Muscle layer of duodenum (tissue), 2 donors: ENCODE results near the gene HCN4.

Source experiments
- H3K27ac ChIP-seq: one replicate; pipeline ENCODE4 v1.7.0; 2013; ENCODE audit warnings: mild to moderate bottlenecking, low read length
- H3K27me3 ChIP-seq: one replicate; pipeline ENCODE4 v1.7.0; 2013; ENCODE audit warnings: low read depth, mild to moderate bottlenecking, control low read depth, low read length
- H3K36me3 ChIP-seq, 2 donors: one replicate each; pipeline ENCODE4 v1.7.0; 2013; ENCODE audit warnings: low read length in 2 of 2, control low read depth in 1 of 2, mild to moderate bottlenecking in 1 of 2; ENCODE audit not compliant: insufficient read depth in 2 of 2, control insufficient read depth in 1 of 2
- H3K4me1 ChIP-seq, 2 donors: one replicate each; pipeline ENCODE4 v1.7.0; 2013; ENCODE audit warnings: low read length in 2 of 2, mild to moderate bottlenecking in 2 of 2, control low read depth in 1 of 2, moderate library complexity in 1 of 2; ENCODE audit not compliant: insufficient read depth in 2 of 2, control insufficient read depth in 1 of 2
- H3K4me3 ChIP-seq, 2 donors: one replicate each; pipeline ENCODE4 v1.7.0; 2013; ENCODE audit warnings: low read length in 2 of 2, low read depth in 1 of 2, mild to moderate bottlenecking in 1 of 2
- H3K9me3 ChIP-seq, 2 donors: one replicate each; pipeline ENCODE4 v1.7.0; 2013; ENCODE audit warnings: low read length in 2 of 2, control low read depth in 1 of 2, mild to moderate bottlenecking in 1 of 2; ENCODE audit not compliant: control insufficient read depth in 1 of 2
- donor health status: healthy.

The HCN4 gene

DNA sequence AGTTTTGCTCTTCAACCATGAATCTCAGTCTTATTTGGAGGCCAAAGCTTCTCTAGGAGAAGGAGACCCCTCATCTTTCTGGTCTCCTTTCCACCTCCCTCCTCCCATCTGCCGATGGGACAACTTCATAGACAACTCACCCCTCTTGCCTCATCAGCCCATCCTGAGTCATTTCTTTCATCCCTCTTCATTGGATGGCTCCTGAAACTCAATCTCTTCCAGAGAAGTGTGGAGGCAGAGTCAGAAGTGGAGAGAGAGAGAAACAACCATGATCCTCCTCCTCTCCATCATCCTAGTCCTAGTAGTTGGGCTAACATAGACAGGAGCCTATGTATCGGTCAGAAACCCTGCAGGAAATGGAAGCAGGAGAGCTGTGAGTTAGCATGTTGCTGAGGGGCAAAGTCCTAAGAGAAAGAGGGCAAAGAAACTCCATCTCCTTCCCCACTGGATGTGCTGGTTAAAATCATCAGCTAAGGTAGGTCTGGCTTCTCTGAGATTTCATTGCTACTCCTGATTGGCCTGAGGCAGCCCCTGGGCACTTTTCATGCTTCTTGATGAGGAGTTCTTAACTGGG, 21.3 kb upstream of the HCN4 start:
- Histone ChIP-seq H3K9me3 (no peaks in the 10 kb centered on the region), H3K27ac (no peak overlapping the region), H3K4me3 (no peak overlapping the region), H3K27me3 (no peaks in the 10 kb centered on the region), H3K4me1 (no peaks in the 10 kb centered on the region), H3K36me3 (no peaks in the 10 kb centered on the region)

DNA sequence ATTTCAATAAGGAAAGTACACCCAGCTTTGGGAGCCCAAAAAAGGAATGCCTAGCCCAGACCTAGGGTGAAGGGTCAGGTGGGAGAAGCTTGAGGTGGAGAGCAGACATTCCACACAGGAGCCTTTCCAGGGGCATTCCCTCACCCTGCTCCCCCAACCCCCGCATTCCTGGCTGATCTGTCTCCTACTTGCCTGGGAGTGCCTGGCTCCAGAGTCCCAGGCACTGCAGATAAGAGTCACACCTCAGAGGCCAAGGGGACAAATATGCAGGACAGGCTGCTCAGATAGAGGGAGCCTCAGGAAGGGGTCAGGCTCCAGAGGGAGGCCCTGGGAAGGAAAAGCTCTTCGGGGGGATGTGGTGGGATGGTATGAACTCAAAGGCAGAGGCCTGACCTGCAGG, 20.8 kb upstream of the HCN4 start:
- no peak overlapping the region for H3K4me3 ChIP-seq
- H3K27ac ChIP-seq, result no peak overlapping the region
- H3K9me3 ChIP-seq, result no peaks in the 10 kb centered on the region
- H3K27me3 ChIP-seq, result no peaks in the 10 kb centered on the region
- H3K4me1 ChIP-seq, result no peaks in the 10 kb centered on the region
- no peaks in the 10 kb centered on the region for H3K36me3 ChIP-seq

DNA sequence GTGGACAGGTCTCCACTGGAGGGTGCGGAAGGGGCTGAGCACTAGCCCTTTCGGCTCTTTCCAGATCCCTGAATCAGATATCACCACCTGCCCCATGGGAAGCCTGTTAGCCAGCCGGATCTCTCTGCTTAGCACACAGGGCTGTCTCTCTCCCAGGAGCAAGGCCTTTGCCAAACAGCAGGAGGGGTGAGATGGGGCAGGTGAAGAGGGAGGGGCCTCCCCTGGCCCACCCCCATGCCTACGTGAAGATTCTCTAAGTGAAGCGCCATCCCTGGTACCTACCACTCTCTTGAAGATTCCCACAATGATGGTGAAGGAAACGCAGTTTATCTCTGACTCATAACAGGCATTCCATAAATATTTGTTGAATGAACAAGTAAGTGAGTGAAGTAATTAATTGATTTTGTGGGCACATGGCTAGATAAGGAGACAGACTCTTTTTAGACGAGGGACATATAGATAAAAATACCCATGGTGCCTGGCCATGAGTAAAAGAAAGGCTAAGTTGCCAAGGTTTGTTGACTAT, 19.6 kb upstream of the HCN4 start:
- Histone ChIP-seq H3K4me3 (no peak overlapping the region), H3K27me3 (no peaks in the 10 kb centered on the region), H3K36me3 (no peaks in the 10 kb centered on the region), H3K4me1 (no peaks in the 10 kb centered on the region), H3K9me3 (peaks cover 0 to 2% of the 10 kb centered on the region in 2 donors), H3K27ac (no peak overlapping the region)

DNA sequence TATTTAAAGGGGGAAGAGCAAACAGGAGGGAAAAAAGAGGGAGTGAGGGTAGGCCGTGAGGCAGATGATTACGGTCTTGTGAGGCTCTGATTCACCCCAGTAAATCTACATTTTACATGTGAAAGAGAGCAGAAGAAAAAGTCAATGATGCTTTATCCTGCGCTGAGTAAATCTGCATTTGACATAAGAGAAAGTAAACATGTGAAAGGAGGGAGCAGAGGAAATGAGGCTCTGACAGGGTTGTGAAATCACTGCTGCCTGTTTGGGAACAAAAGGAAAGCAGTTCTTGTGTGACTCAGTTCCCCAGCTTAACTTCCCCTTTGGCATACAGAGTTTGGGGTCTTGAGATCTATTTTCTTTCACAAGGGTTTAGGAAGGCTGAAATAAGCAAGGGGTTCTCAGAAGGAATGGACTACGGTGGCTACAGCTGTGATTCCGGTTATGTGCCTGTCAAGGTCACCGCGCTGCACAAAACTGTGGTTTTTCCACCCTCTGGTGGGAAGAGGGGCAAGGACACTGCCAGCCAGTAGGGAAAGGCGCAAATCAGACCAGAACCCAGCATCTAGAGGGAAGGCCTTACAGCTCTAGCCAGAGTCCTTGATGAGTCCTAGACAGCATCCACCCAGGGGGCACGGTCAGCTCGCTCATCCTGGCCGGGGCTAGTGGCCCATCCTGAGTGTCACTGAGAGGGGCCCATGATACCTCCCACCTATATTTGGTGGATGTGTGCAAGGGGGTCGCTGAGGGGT, 18.9 kb upstream of the HCN4 start:
- H3K9me3 ChIP-seq, result peaks cover 0 to 8% of the 10 kb centered on the region in 2 donors
- no peaks in the 10 kb centered on the region for H3K27me3 ChIP-seq
- no peaks in the 10 kb centered on the region for H3K36me3 ChIP-seq
- H3K27ac ChIP-seq, result no peak overlapping the region
- no peaks in the 10 kb centered on the region for H3K4me1 ChIP-seq
- no peak overlapping the region for H3K4me3 ChIP-seq

DNA sequence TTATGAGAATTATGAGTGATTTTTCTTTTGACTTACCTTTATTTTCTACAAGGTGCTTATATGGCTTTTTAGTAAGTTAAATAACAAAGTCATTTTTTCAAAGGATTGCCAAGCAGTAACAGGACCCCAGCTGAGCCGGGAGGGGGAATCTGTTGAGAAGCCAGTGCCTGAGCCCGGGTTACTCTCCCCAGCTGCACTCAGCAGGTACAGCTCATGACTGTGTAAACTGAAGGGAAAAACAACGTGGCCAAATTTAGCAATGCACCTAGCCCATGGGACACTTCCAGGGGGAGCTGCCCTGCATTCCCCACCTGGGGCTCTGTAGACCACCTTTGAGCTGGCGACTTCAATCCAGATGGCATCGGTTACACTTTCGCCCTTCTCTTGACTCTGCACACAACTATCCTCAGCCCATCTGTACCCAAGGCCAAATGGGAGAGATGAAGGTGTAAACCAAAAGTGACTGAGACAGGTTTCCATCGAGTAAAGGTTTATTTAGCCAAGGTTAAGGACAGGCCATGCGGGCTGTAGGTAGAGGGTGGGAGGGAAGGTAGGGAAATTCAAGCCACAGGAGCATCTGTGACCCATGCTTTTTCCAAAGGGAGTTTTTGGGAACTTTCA, 18.2 kb upstream of the HCN4 start:
- Histone ChIP-seq H3K9me3 (peaks cover 0 to 8% of the 10 kb centered on the region in 2 donors), H3K4me1 (no peaks in the 10 kb centered on the region), H3K4me3 (no peak overlapping the region), H3K36me3 (no peaks in the 10 kb centered on the region), H3K27ac (no peak overlapping the region), H3K27me3 (no peaks in the 10 kb centered on the region)

DNA sequence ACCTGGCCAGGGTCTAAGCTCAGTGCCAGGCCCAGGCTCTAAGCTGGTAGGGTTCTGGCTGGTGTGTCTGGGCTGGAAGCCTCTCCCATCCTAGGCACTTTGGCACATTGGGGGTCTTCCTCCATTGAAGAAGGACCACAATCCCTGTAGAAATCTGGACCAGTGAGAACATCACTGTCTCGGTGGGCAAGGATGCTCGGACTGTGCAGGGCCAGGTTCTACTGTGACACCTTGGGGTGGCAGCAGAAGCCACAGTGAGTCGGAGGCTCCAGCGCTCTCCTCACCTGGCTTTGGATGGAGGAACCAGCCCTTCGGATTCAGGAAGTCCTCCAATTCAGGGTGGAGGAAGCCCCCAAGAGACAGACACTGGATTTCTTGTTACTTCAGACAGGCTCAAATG, 17.5 kb upstream of the HCN4 start:
- no peaks in the 10 kb centered on the region for H3K36me3 ChIP-seq
- no peak overlapping the region for H3K4me3 ChIP-seq
- no peaks in the 10 kb centered on the region for H3K4me1 ChIP-seq
- H3K27ac ChIP-seq, result no peak overlapping the region
- peaks cover 0 to 9% of the 10 kb centered on the region in 2 donors for H3K9me3 ChIP-seq
- H3K27me3 ChIP-seq, result no peaks in the 10 kb centered on the region

DNA sequence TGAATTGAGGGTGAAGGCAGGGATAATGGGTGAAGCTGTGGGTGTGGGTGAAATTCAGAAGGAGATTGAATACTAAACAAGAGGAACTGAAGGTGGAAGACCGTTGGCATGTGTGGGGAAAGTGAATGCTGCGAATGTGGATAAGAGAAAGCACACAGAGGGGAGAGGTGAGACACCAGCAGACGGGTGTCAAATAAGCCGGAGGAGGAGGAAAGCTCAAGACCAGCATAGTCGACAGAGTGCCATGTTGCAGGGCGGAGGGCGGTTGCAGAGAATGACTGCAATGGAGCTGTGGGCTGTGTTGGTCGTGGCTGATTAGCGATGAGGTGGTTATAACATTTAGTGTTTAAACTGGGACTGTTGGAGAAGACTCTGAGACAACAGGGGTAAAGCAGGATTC, 16.4 kb upstream of the HCN4 start:
- Histone ChIP-seq H3K4me1 (no peaks in the 10 kb centered on the region), H3K9me3 (peaks cover 0 to 15% of the 10 kb centered on the region in 2 donors), H3K36me3 (no peaks in the 10 kb centered on the region), H3K27ac (no peak overlapping the region), H3K4me3 (no peak overlapping the region), H3K27me3 (no peaks in the 10 kb centered on the region)

DNA sequence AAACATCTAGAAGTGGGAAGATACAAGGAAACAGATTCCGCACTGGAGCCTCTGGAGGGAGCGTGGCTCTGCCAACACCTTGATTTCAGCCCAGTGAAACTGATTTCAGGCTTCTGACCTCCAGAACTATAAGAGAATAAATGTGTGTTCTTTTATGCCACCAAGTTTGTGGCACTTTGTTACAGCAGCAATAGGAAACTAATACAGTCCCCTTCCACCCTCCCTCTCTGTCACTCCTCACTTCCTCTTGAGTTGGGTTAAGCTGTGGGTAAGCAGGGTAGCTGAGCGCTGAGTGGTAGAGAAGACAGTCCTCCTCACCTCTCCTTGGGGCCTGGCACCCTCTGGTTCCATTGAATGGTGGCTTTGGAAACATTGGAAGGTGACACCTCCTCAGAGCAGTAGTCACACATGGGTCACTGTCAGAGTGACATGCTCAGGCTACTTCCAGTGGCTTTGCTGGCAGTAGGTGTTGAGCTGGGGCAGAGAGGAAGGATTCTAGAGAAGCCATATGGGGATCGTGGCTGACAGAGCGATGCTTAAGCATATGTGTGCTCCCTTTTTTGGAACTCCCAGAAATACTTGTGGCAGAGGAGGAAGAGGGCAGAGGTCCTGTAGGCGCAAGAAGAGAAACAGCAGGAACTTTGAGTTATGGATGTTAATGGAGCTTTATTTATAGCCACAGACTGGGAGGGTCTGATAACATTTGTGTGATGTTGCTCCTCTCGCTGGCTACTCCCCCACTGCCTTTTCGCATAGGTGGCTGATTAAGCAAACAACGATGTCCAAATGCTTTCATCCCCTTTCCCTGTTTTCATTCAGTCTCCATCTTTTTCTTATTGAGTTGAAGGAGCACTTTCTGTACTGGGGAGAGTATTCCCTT, 14.8 kb upstream of the HCN4 start:
- Histone ChIP-seq H3K27me3 (no peaks in the 10 kb centered on the region), H3K4me3 (no peak overlapping the region), H3K36me3 (no peaks in the 10 kb centered on the region), H3K4me1 (no peaks in the 10 kb centered on the region), H3K27ac (no peak overlapping the region), H3K9me3 (peaks cover 0 to 15% of the 10 kb centered on the region in 2 donors)

DNA sequence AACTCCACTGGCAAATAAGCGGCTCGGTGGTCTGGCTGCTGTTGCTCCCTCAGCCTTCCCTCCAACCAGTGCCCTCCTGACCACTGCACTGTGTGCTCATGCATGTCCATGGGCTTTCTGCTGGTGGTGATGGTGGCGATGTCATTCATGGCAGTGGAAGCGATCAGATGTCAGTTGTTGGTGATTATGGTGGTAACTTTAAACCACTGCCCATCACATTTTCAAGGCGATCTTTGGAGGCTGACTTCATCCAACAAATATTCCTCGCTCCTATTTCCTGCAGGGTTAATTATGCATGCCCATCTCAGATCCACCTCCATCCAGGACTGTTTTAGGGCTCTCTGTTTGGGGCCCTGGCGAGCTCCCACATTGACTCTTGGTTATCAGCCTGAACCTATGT, 13.4 kb upstream of the HCN4 start:
- Histone ChIP-seq H3K4me3 (no peak overlapping the region), H3K9me3 (peaks cover 0 to 15% of the 10 kb centered on the region in 2 donors), H3K27me3 (no peaks in the 10 kb centered on the region), H3K4me1 (no peaks in the 10 kb centered on the region), H3K27ac (no peak overlapping the region), H3K36me3 (no peaks in the 10 kb centered on the region)

DNA sequence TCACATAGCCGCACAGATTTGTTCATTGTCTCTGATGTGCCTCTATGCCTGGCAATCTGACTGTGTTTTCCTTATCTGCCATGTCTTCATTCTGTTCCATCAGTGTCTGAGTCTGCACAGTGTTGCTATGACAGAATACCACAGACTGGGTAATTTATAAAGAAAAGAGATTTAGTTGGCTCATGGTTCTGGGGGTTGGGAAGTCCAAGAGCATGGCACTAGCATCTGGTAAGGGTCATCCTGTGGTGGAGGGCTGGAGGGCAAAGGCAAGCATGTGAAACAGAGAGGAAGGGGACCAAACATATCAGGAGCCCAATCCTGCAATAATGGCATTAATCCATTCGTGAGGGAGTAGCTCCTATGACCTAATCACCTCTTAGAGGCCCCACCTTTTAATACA, 11.9 kb upstream of the HCN4 start:
- Histone ChIP-seq H3K36me3 (no peaks in the 10 kb centered on the region), H3K4me3 (no peak overlapping the region), H3K4me1 (no peaks in the 10 kb centered on the region), H3K9me3 (peaks cover 0 to 15% of the 10 kb centered on the region in 2 donors), H3K27me3 (no peaks in the 10 kb centered on the region), H3K27ac (no peak overlapping the region)

DNA sequence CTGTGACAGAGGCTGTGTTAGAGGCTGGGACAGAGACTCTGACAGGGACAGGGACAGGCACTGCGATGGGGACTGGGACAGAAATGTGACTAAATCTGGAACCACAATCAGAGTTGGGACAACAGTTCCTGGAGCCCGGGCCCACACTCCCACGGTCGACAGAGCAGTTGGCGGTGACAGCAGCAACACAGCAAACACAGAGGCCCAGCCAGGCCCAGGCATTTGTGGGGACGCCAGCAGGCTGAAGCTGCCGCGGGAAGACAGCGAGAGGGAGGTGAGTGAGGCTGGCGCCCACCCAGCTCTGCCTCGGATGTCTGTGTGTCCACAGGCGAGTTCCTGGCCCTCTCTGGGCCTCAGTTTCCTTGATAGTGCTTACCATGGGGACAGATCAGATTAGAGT, 9.3 kb upstream of the HCN4 start:
- Histone ChIP-seq H3K27ac (no peak overlapping the region), H3K27me3 (no peaks in the 10 kb centered on the region), H3K36me3 (no peaks in the 10 kb centered on the region)

More for the DNA sequence above, 9.3 kb upstream of the HCN4 start:
- Histone ChIP-seq H3K9me3 (peaks cover 0 to 11% of the 10 kb centered on the region in 2 donors), H3K4me1 (peaks cover 0 to 4% of the 10 kb centered on the region in 2 donors), H3K4me3 (no peak overlapping the region)
